ENCODE data around the gene LLGL2.

GRCh38 chr17:75505640-75506039, 19.9 kb upstream of the LLGL2 start:
- TF ChIP-seq CTCF (IDR thresholded peaks at IDR 0.05; ENCODE audit: insufficient read depth, low read depth, low read length) (no peak), EZH2 (IDR thresholded peaks at IDR 0.05; ENCODE audit: insufficient read depth, low read length) (no peak)

Data from astrocyte (in vitro differentiated cells and primary cell).